Measurements from ENCODE around the gene PGF.

- TF ChIP-seq YY1 (IDR thresholded peaks at IDR 0.05; ENCODE audit: extremely low read depth, insufficient replicate concordance, low read depth, low read length): no peak
- TF ChIP-seq EZH2phosphoT487 (IDR thresholded peaks at IDR 0.05; ENCODE audit: borderline replicate concordance): no peak
- no peak for TF ChIP-seq POLR2A (IDR thresholded peaks at IDR 0.05; ENCODE audit: borderline replicate concordance, extremely low read depth, insufficient read depth, insufficient read length)
- no peak for TF ChIP-seq MAX (IDR thresholded peaks at IDR 0.05)
- TF ChIP-seq POLR2AphosphoS5 (IDR thresholded peaks at IDR 0.05; ENCODE audit: low read depth, low read length): no peak
- no peak for TF ChIP-seq EGR1 (IDR thresholded peaks at IDR 0.05; ENCODE audit: low read depth)
- TF ChIP-seq CTCF (IDR thresholded peaks at IDR 0.05 in 2 of 3, conservative IDR thresholded peaks at IDR 0.05 in 1 of 3; ENCODE audit: borderline replicate concordance in 1 of 3, insufficient read depth in 1 of 3, low read depth in 2 of 3, low read length in 2 of 3): no peak
- TF ChIP-seq EZH2 (IDR thresholded peaks at IDR 0.05): no peak
- TF ChIP-seq REST (IDR thresholded peaks at IDR 0.05; ENCODE audit: low read depth): no peak
- TF ChIP-seq SP1 (IDR thresholded peaks at IDR 0.05; ENCODE audit: low read depth): no peak
- TF ChIP-seq SIN3A (IDR thresholded peaks at IDR 0.05; ENCODE audit: low read depth): no peak
These were observed 37.0 kb downstream of the PGF start for GRCh38 chr14:74918380-74918779.
